Smooth muscle cell (in vitro differentiated cells): ENCODE data around the gene MRPS34. TPM values are rescaled to one million over a fixed set of nuclear protein-coding genes. Genes with fewer than 3 reads are reported as not detected.

Experiments used
- DNase-seq: peaks from one replicate; lab custom pipeline; 2025; ENCODE audit not compliant: unreplicated experiment; lab: John Stamatoyannopoulos, UW
- H2AFZ ChIP-seq: fragments of 200-600 bp; sonication (generic); 2 replicates; pipeline ENCODE4 v1.6.0; 2016; ENCODE audit warnings: antibody characterized with exemption, low read depth, mild to moderate bottlenecking
- H3F3A ChIP-seq: fragments of 200-600 bp; sonication (generic); 2 replicates; pipeline ENCODE4 v1.6.0; 2017; ENCODE audit warnings: antibody characterized with exemption, low read depth
- H3K27ac ChIP-seq: fragments of 200-600 bp; sonication (generic); 2 replicates; pipeline ENCODE4 v1.5.1; 2016; ENCODE audit warnings: low read depth, mild to moderate bottlenecking
- H3K27me3 ChIP-seq: fragments of 200-600 bp; sonication (generic); 2 replicates; pipeline ENCODE4 v1.6.1; 2016; ENCODE audit warnings: low read depth, mild to moderate bottlenecking
- H3K36me3 ChIP-seq: fragments of 200-600 bp; sonication (generic); 2 replicates; pipeline ENCODE4 v1.5.1; 2016; ENCODE audit warnings: low read depth
- H3K4me1 ChIP-seq: fragments of 200-600 bp; sonication (generic); 2 replicates; pipeline ENCODE4 v1.5.1; 2016; ENCODE audit warnings: low read depth
- H3K4me2 ChIP-seq: fragments of 200-600 bp; sonication (generic); 2 replicates; pipeline ENCODE4 v1.6.0; 2016; ENCODE audit warnings: mild to moderate bottlenecking
- H3K4me3 ChIP-seq: fragments of 200-600 bp; sonication (generic); 2 replicates; pipeline ENCODE4 v1.5.1; 2016; ENCODE audit warnings: mild to moderate bottlenecking
- H3K79me2 ChIP-seq: fragments of 200-600 bp; sonication (generic); 2 replicates; pipeline ENCODE4 v1.6.0; 2016; ENCODE audit warnings: low read depth, mild to moderate bottlenecking
- H3K9ac ChIP-seq: fragments of 200-600 bp; sonication (generic); 2 replicates; pipeline ENCODE4 v1.6.0; 2016; ENCODE audit warnings: low read depth
- H3K9me3 ChIP-seq: fragments of 200-600 bp; sonication (generic); replicated peaks from 2 replicates; pipeline ENCODE4 v1.5.1; 2016; ENCODE audit warnings: low read depth
- H4K20me1 ChIP-seq: fragments of 200-600 bp; sonication (generic); 2 replicates; pipeline ENCODE4 v1.6.0; 2016; ENCODE audit warnings: low read depth
- WGBS: methylation state at CpG from one replicate; pipeline ENCODE4 v1.1.7; 2016; ENCODE audit warnings: low lambda C conversion rate; 5-methylcytosine and 5-hydroxymethylcytosine counted together
- polyA plus RNA-seq: library from polyadenylated mRNA; unstranded; fragments of >200 nt; fragmentation: Nextera tagmentation; extraction: Ambion mirVana; gene quantifications from 2 replicates; pipeline ENCODE4 v1.2.1, GENCODE V29; 2016
- total RNA-seq: library from RNA; depleted of rRNA; stranded (reverse); fragments of >200 nt; gene quantifications from 2 replicates; pipeline ENCODE4 v1.2.3, GENCODE V29; 2014
- TF ChIP-seq, protein P1 (sequence below): fragments of 200-600 bp; sonication (generic); IDR thresholded peaks from 2 replicates; pipeline ENCODE4 v1.5.1; 2017; ENCODE audit warnings: borderline replicate concordance, mild to moderate bottlenecking, antibody characterized with exemption; ENCODE audit not compliant: insufficient read depth, poor library complexity, severe bottlenecking

MRPS34 gene
- total and polyA plus RNA-seq, 2 experiments from 2014 or later = 62.9 to 111 TPM

DNA sequence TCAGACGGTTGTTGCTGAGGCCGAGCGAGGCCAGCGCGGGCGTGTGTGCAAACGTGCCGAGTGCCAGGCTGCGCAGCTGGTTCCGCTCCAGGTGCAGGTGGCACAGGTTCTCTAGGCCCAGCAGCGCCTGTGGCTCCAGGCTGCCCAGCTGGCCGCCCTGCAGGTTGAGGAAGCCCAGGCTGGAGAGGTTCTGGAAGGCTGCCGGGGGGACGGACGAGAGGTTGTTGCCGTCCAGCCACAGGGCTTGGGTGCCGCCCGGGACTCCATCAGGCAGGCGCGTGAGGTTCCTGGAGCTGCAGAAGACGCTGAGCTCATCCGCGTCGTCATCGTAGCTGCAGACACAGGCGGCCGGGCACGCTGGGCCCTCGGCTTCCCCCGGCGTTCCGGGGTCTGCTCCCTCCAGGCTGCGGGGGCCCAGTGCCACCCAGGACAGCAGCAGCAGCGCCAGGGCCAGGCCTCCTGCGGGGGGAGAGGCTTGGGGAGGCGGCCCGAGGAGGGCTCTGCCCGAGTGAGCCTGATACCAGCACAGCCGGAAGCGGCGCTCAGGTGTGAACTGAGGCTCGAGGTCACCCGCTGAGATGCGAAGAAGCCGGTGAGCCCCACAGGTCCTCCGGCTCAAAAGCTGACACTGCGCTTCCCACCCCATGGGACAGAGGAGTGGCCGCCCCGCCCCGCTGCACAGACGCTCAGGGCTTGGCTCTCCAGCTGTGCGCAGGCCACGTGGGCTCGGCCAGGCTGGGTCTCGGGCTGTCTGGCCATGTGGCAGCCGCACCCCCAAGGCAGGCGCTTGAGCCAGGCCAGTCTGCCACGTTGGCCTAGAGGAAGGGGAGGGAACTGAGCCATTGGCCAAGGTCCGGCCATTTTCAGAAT lies 19.2 kb upstream of the MRPS34 start:
- peaks cover 12% of the 10 kb centered on the region for H4K20me1 ChIP-seq
- H3F3A ChIP-seq = no peaks in the 10 kb centered on the region
- H3K27ac ChIP-seq = no peak overlapping the region
- no peaks in the 10 kb centered on the region for H3K36me3 ChIP-seq
- WGBS = 98% methylated on average over 55 of the region's 59 CpGs
- H3K79me2 ChIP-seq = peaks cover 4% of the 10 kb centered on the region
- H3K4me3 ChIP-seq = no peak overlapping the region
- DNase-seq = no peak
- no peak overlapping the region for H2AFZ ChIP-seq
- H3K9ac ChIP-seq = no peak overlapping the region
- H3K9me3 ChIP-seq = no peaks in the 10 kb centered on the region
- no peaks in the 10 kb centered on the region for H3K27me3 ChIP-seq
- H3K4me2 ChIP-seq = no peak overlapping the region
- H3K4me1 ChIP-seq = no peaks in the 10 kb centered on the region
- TF ChIP-seq, protein P1, sequence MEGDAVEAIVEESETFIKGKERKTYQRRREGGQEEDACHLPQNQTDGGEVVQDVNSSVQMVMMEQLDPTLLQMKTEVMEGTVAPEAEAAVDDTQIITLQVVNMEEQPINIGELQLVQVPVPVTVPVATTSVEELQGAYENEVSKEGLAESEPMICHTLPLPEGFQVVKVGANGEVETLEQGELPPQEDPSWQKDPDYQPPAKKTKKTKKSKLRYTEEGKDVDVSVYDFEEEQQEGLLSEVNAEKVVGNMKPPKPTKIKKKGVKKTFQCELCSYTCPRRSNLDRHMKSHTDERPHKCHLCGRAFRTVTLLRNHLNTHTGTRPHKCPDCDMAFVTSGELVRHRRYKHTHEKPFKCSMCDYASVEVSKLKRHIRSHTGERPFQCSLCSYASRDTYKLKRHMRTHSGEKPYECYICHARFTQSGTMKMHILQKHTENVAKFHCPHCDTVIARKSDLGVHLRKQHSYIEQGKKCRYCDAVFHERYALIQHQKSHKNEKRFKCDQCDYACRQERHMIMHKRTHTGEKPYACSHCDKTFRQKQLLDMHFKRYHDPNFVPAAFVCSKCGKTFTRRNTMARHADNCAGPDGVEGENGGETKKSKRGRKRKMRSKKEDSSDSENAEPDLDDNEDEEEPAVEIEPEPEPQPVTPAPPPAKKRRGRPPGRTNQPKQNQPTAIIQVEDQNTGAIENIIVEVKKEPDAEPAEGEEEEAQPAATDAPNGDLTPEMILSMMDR = no peak

- H4K20me1 ChIP-seq = peaks cover 20% of the 10 kb centered on the region
- H3K36me3 ChIP-seq = no peaks in the 10 kb centered on the region
- no peaks in the 10 kb centered on the region for H3K27me3 ChIP-seq
- no peak for DNase-seq
- no peaks in the 10 kb centered on the region for H3K9me3 ChIP-seq
- H3K79me2 ChIP-seq = peaks cover 11% of the 10 kb centered on the region
- no peak overlapping the region for H3K27ac ChIP-seq
- 96% methylated on average over 42 of the region's 53 CpGs for WGBS
- no peak overlapping the region for H3K9ac ChIP-seq
- TF ChIP-seq, protein P1 = no peak
- H3K4me2 ChIP-seq = no peak overlapping the region
- H2AFZ ChIP-seq = no peak overlapping the region
- H3F3A ChIP-seq = no peaks in the 10 kb centered on the region
- no peaks in the 10 kb centered on the region for H3K4me1 ChIP-seq
- H3K4me3 ChIP-seq = no peak overlapping the region
Observed at GRCh38 chr16:1791256-1791942, 18.5 kb upstream of the MRPS34 start.

GRCh38 chr16:1790611-1791255 lies 17.8 kb upstream of the MRPS34 start:
- Histone ChIP-seq H2AFZ (no peak overlapping the region), H4K20me1 (peaks cover 27% of the 10 kb centered on the region), H3K27ac (no peak overlapping the region), H3K27me3 (no peaks in the 10 kb centered on the region), H3K9me3 (no peaks in the 10 kb centered on the region), H3K4me2 (no peak overlapping the region), H3F3A (no peaks in the 10 kb centered on the region), H3K79me2 (peaks cover 16% of the 10 kb centered on the region), H3K36me3 (no peaks in the 10 kb centered on the region), H3K4me1 (no peaks in the 10 kb centered on the region), H3K9ac (no peak overlapping the region), H3K4me3 (no peak overlapping the region)
- no peak for DNase-seq
- TF ChIP-seq, protein P1 = no peak
- 98% methylated on average over 37 of the region's 44 CpGs for WGBS
